CD14-positive monocyte (primary cell): ENCODE results near the gene SRCAP. TPM values are rescaled to one million over a fixed set of nuclear protein-coding genes. Genes with fewer than 3 reads are reported as not detected.

Experiments
- DNase-seq, 3 donors: peaks; one replicate each; pipeline ENCODE4 v3.0.0-alpha.2; 2011 to 2022
- H2AFZ ChIP-seq: 2 replicates; pipeline ENCODE4 v1.6.0; 2012; ENCODE audit warnings: mild to moderate bottlenecking, low read depth, low read length, inconsistent platforms; ENCODE audit not compliant: insufficient read depth, poor library complexity, severe bottlenecking
- H3K27ac ChIP-seq, 2 donors: 1 replicate in 1 of 2; 2 replicates in 1 of 2; pipeline ENCODE4 v1.5.1; 2012 to 2013; ENCODE audit warnings: low read length in 2 of 2, control low read depth in 1 of 2, inconsistent platforms in 1 of 2, low read depth in 1 of 2, mild to moderate bottlenecking in 1 of 2
- H3K27me3 ChIP-seq, 2 donors: one replicate each; pipeline versions ENCODE4 v1.6.0 to v1.6.1; 2011 to 2013; ENCODE audit warnings: low read length in 2 of 2; ENCODE audit not compliant: control insufficient read depth in 2 of 2, insufficient read depth in 2 of 2
- H3K36me3 ChIP-seq, 2 donors: replicated peaks in 1 of 2; 1 replicate in 1 of 2; 2 replicates in 1 of 2; pipeline versions ENCODE4 v1.5.1 to v1.6.1; 2012 to 2013; ENCODE audit warnings: low read length in 2 of 2, control low read depth in 1 of 2, inconsistent platforms in 1 of 2, mild to moderate bottlenecking in 1 of 2; ENCODE audit not compliant: insufficient read depth in 2 of 2, control insufficient read depth in 1 of 2
- H3K4me1 ChIP-seq, 2 donors: 1 replicate in 1 of 2; 2 replicates in 1 of 2; pipeline versions ENCODE4 v1.5.1 to v1.6.1; 2012 to 2013; ENCODE audit warnings: low read length in 2 of 2, control low read depth in 1 of 2, inconsistent platforms in 1 of 2, mild to moderate bottlenecking in 1 of 2, moderate library complexity in 1 of 2; ENCODE audit not compliant: insufficient read depth in 2 of 2, control insufficient read depth in 1 of 2
- H3K4me2 ChIP-seq: replicated peaks from 2 replicates; pipeline ENCODE3; 2012; ENCODE audit warnings: low read length, moderate library complexity, mild to moderate bottlenecking; ENCODE audit not compliant: poor library complexity, severe bottlenecking; ENCODE audit errors: extremely low read depth
- H3K4me3 ChIP-seq, 3 experiments: fragments of 200-600 bp in 1 of 3; sonication (generic) in 1 of 3; replicated peaks in 1 of 3; 1 replicate in 2 of 3; 2 replicates in 1 of 3; pipeline ENCODE4 v1.5.1; 2011 to 2013; ENCODE audit warnings: low read length in 3 of 3, mild to moderate bottlenecking in 3 of 3, control low read depth in 2 of 3, low read depth in 2 of 3, inconsistent platforms in 1 of 3, moderate library complexity in 1 of 3
- H3K79me2 ChIP-seq: 2 replicates; pipeline ENCODE4 v1.6.0; 2012; ENCODE audit warnings: mild to moderate bottlenecking, control low read depth, inconsistent platforms, low read length, moderate library complexity; ENCODE audit not compliant: insufficient read depth
- H3K9ac ChIP-seq: 2 replicates; pipeline ENCODE4 v1.6.0; 2017; ENCODE audit warnings: low read length, mild to moderate bottlenecking; ENCODE audit not compliant: insufficient read depth, poor library complexity, severe bottlenecking
- H3K9me3 ChIP-seq, 2 donors: replicated peaks in 1 of 2; 1 replicate in 1 of 2; 2 replicates in 1 of 2; pipeline versions ENCODE4 v1.5.1 to v1.6.1; 2012 to 2013; ENCODE audit warnings: low read length in 2 of 2, control low read depth in 1 of 2; ENCODE audit not compliant: control insufficient read depth in 1 of 2, insufficient read depth in 1 of 2
- H4K20me1 ChIP-seq: 2 replicates; pipeline ENCODE4 v1.6.0; 2012; ENCODE audit warnings: mild to moderate bottlenecking, low read length, control low read depth, moderate library complexity; ENCODE audit not compliant: insufficient read depth
- H3K27ac Mint-ChIP-seq, 7 donors: one replicate each; pipeline ENCODE4 v1.8.0; 2020; ENCODE audit warnings: mild to moderate bottlenecking in 7 of 7, mixed read lengths in 7 of 7, moderate library complexity in 6 of 7, inconsistent platforms in 2 of 7
- H3K27me3 Mint-ChIP-seq, 3 donors: one replicate each; pipeline ENCODE4 v1.8.0; 2021 to 2022; ENCODE audit warnings: low read depth in 3 of 3, mild to moderate bottlenecking in 3 of 3, mixed read lengths in 3 of 3, moderate library complexity in 3 of 3, inconsistent platforms in 1 of 3
- H3K36me3 Mint-ChIP-seq, 2 donors: one replicate each; pipeline ENCODE4 v1.8.0; 2020; ENCODE audit warnings: mixed read lengths in 2 of 2, inconsistent platforms in 1 of 2, mild to moderate bottlenecking in 1 of 2
- H3K4me1 Mint-ChIP-seq: one replicate; pipeline ENCODE4 v1.8.0; 2020; ENCODE audit warnings: mild to moderate bottlenecking, mixed read lengths
- H3K4me3 Mint-ChIP-seq, 2 donors: one replicate each; pipeline ENCODE4 v1.8.0; 2020; ENCODE audit warnings: mild to moderate bottlenecking in 2 of 2, mixed read lengths in 2 of 2, moderate library complexity in 1 of 2
- H3K9me3 Mint-ChIP-seq, 7 donors: one replicate each; pipeline ENCODE4 v1.8.0; 2020 to 2022; ENCODE audit warnings: mixed read lengths in 7 of 7, mild to moderate bottlenecking in 6 of 7, moderate library complexity in 6 of 7, inconsistent platforms in 2 of 7
- WGBS: methylation state at CpG from one replicate; pipeline ENCODE4 v1.1.5; 2013; ENCODE audit warnings: missing lambda C conversion rate; ENCODE audit not compliant: insufficient coverage; 5-methylcytosine and 5-hydroxymethylcytosine counted together
- intact Hi-C, 2 donors: fragments of 100-400 bp; cut with micrococcal nuclease; formaldehyde crosslinking; loops; one replicate each; pipeline versions ENCODE4 v1.15.0 to v1.15.1; 2023
- polyA plus RNA-seq, 3 donors: library from polyadenylated mRNA; depleted of rRNA in 1 of 3; unstranded in 2 of 3; stranded (reverse) in 1 of 3; fragments of 300-500 nt in 2 of 3; fragments of >200 nt in 1 of 3; fragmentation: Illumina TruSeq in 2 of 3; gene quantifications; 1 replicate in 2 of 3; 2 replicates in 1 of 3; pipeline ENCODE4 v1.2.3, GENCODE V29; 2012 to 2021
- TF ChIP-seq, protein P1 (sequence below): fragments of 200-600 bp; IDR thresholded peaks from one replicate; pipeline ENCODE4 v1.8.0; 2022; ENCODE audit warnings: antibody characterized with exemption, mild to moderate bottlenecking

Gene SRCAP
- polyA plus RNA-seq, 3 donors: 3.0 to 16.0 (median 6.3) TPM

DNA sequence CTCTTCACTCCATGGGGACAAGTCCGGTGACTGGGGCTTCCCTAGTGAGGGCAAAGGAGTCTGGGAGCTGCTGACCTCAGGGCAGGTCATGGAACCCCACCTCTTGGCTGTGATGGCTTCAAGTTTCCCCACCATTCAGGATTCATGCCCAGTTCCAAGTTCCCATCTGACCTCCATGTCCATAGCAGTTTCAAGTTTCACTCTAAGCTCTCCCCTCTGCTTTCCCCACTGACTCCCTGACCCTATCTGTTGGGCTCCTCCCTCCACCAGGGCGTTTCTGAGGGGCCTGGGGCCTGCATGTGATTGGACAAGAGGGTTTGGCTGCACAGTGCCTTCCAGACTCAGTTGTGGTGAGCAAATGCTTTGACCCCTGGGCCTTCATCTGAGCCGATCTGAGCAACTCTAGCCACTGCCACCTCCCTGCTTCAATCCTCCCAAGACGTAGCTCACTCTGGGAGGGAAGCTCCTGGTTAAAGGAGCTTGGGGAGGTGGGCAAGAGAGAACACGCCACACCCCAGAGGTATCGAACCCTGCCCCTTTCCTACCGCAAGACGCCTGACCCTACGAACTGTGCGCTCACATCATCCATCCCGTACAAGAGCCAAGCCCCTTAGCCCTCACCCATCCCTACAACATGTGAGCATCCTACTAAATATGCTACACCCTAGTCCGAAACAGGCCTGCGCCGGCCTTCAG, 79.7 kb downstream of the SRCAP start:
- H3K27me3 Mint-ChIP-seq: peaks cover 0 to 3% (median 2%) of the 10 kb centered on the region in 3 donors
- no peak overlapping the region for H2AFZ ChIP-seq
- 96% methylated on average over 10 of the region's 14 CpGs for WGBS
- DNase-seq: no peak
- H3K4me2 ChIP-seq: no peak overlapping the region
- H3K36me3 Mint-ChIP-seq: peaks cover 16 to 32% of the 10 kb centered on the region in 2 donors
- peaks cover 26 to 28% of the 10 kb centered on the region in 2 donors for H3K36me3 ChIP-seq
- no peaks in the 10 kb centered on the region for H3K27me3 ChIP-seq
- peaks cover 16% of the 10 kb centered on the region for H4K20me1 ChIP-seq
- H3K9me3 ChIP-seq: no peaks in the 10 kb centered on the region
- peak overlapping the region in 2 of 7 donors; percentile 46 to 78 for H3K27ac Mint-ChIP-seq
- TF ChIP-seq, protein P1, sequence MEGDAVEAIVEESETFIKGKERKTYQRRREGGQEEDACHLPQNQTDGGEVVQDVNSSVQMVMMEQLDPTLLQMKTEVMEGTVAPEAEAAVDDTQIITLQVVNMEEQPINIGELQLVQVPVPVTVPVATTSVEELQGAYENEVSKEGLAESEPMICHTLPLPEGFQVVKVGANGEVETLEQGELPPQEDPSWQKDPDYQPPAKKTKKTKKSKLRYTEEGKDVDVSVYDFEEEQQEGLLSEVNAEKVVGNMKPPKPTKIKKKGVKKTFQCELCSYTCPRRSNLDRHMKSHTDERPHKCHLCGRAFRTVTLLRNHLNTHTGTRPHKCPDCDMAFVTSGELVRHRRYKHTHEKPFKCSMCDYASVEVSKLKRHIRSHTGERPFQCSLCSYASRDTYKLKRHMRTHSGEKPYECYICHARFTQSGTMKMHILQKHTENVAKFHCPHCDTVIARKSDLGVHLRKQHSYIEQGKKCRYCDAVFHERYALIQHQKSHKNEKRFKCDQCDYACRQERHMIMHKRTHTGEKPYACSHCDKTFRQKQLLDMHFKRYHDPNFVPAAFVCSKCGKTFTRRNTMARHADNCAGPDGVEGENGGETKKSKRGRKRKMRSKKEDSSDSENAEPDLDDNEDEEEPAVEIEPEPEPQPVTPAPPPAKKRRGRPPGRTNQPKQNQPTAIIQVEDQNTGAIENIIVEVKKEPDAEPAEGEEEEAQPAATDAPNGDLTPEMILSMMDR: no peak
- peaks cover 0 to 2% (median 0%) of the 10 kb centered on the region in 7 donors for H3K9me3 Mint-ChIP-seq
- no peak overlapping the region for H3K9ac ChIP-seq
- intact Hi-C loops: no loop called here
- peaks cover 8% of the 10 kb centered on the region for H3K79me2 ChIP-seq
- H3K27ac ChIP-seq: no peak overlapping the region
- H3K4me3 ChIP-seq: no peak overlapping the region
- no peak overlapping the region for H3K4me3 Mint-ChIP-seq
- peaks cover 34 to 47% of the 10 kb centered on the region in 2 donors for H3K4me1 ChIP-seq
- H3K4me1 Mint-ChIP-seq: peaks cover 60% of the 10 kb centered on the region

DNA sequence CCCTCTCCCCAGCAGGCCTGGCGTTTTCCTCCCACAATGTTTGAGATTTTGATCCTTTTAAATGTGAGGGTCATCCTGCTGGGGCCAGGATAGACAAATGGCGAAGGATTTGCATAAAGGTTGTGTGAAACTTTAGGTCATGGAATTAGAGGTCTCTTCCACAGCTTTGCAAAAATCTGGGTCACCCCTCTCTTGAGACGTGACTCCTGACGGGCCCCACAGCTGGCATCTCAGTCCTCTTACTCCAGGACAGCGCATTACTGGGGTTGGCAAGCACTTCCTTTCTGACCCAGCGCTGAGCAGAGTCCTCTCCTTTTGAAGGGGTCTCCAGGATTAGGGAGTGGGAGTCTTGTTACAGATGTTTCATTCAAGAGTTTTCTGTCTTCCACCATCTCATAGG, 80.6 kb downstream of the SRCAP start:
- Mint-ChIP-seq H3K27ac (no peak overlapping the region), H3K36me3 (peaks cover 15 to 29% of the 10 kb centered on the region in 2 donors), H3K4me1 (peaks cover 56% of the 10 kb centered on the region), H3K9me3 (peaks cover 0 to 2% (median 0%) of the 10 kb centered on the region in 7 donors), H3K4me3 (no peak overlapping the region), H3K27me3 (peaks cover 0 to 3% (median 2%) of the 10 kb centered on the region in 3 donors)
- Histone ChIP-seq H3K27ac (no peak overlapping the region), H3K27me3 (no peaks in the 10 kb centered on the region), H3K36me3 (peaks cover 19 to 25% of the 10 kb centered on the region in 2 donors), H3K4me1 (peaks cover 33 to 43% of the 10 kb centered on the region in 2 donors), H3K9ac (no peak overlapping the region), H2AFZ (no peak overlapping the region), H4K20me1 (peaks cover 7% of the 10 kb centered on the region), H3K4me3 (no peak overlapping the region), H3K4me2 (no peak overlapping the region), H3K79me2 (peaks cover 10% of the 10 kb centered on the region), H3K9me3 (no peaks in the 10 kb centered on the region)
- no peak for DNase-seq
- intact Hi-C loops: no loop called here
- WGBS: no CpG with 5 or more reads among the region's 6 CpGs
- TF ChIP-seq, protein P1: no peak
